ENCODE results near the gene CNOT6.

The CNOT6 gene

GRCh38 chr5:180580681-180581080, 86.5 kb downstream of the CNOT6 start:
- DNase-seq (ENCODE audit: low read depth), result no peak

GRCh38 chr5:180583738-180584137, 89.6 kb downstream of the CNOT6 start:
- DNase-seq (ENCODE audit: low read depth), result no peak

- no peak for DNase-seq (ENCODE audit: low read depth)
Measured at GRCh38 chr5:180586204-180586603, 92.0 kb downstream of the CNOT6 start.

GRCh38 chr5:180586870-180587269, 92.7 kb downstream of the CNOT6 start:
- DNase-seq (ENCODE audit: low read depth), result no peak

DNA sequence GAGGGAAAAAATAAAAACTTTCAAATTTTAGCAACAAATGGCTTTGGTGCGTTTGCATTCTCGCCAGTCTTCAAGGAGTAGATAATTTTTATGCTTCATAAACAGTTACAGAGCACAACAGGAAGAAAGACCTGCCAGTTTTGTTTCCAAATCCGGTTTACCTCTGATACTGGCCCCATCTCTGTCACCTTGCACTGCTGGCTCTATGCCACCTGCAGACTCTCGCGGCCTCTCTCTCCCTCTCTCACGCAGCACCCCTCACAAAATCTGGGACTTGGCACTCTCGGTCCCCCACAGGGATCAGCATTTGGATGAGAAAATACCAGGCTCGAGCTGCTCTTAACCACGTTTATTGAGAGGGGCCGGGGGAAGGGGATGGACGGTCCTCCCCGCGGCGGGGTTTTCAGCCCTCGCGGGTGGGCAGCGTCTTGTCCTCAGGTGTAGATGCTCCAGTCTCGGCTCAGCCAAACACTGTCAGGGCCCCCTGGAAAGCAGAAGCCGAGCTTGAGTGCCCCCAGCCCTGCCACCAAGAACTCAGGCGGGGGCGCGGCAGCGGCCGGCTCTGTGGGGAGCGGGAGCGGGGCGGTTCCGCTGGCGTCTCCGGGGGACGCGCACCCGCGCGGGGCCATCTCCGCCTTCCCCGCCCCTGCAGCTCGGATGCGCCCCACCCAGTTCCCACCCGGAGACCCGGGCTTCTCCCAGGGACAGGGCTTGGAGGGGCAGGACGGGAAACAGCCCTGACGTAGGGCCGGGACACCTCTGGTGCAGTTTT, 95.8 kb downstream of the CNOT6 start:
- DNase-seq (ENCODE audit: low read depth), result no peak

DNA sequence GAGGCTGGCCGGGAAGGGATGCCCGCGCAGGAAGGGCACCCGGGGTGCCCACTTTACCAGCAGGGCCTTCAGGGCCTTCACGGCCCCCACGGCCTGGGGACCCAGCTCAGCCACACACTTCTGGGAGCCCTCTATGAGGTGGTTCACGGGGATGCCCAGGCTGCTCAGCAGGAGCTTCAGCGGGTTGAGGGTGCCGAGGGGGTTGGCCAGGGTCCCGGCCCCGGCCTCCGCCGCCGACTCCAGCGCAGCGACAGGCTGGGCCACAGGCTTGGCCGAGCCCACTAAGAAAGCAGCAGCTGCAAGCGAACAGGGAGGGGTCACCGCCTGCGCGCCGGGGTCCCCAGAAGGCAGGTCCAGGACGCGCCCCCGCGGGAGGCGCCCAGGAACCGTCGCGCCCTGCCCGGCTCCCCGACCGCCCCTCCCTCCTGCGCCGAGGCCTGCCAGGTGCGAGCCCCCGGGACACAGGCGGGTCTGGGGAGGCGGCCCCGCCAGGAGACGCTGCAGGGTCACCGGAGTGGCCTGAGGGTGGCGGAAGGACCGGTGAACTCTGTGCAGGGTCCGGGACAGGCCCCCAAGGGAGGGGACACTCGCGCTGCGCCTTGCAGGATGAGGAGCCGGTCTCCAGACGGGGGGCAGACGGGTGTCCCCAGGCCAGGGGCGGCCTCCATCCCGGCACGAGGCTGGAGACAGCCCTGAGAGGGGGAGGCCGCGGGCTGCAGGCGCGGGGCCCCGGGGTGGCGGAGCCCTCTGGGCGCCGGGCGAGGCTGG, 96.5 kb downstream of the CNOT6 start:
- no peak for DNase-seq (ENCODE audit: low read depth)

DNA sequence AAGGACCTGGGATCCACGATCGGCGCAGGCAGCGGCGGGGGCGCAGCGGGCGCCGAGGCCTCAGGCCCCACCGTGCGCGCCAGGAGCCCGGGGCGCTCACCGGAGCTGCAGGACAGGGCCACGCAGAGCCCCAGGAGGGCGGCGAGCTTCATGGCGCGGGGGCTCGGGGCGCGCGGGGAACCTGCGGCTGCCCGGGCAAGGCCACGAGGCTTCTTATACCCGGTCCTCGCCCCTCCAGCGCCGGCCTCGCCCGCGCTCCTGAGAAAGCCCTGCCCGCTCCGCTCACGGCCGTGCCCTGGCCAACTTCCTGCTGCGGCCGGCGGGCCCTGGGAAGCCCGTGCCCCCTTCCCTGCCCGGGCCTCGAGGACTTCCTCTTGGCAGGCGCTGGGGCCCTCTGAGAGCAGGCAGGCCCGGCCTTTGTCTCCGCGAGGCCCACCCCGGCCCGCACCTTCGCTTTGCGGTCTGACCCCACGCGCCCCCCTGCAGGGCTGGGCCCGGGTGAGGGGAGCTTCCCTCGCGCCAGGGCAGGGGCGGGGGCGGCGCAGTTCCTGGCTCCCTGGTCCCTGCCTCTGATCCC, 97.2 kb downstream of the CNOT6 start, which contains the start of gene SCGB3A1:
TSS of gene SCGB3A1 (minus strand) at position 189 of the 577 bp plus-strand sequence. CDS start at position 152, 37 bp downstream.
- no peak for DNase-seq (ENCODE audit: low read depth)

DNA sequence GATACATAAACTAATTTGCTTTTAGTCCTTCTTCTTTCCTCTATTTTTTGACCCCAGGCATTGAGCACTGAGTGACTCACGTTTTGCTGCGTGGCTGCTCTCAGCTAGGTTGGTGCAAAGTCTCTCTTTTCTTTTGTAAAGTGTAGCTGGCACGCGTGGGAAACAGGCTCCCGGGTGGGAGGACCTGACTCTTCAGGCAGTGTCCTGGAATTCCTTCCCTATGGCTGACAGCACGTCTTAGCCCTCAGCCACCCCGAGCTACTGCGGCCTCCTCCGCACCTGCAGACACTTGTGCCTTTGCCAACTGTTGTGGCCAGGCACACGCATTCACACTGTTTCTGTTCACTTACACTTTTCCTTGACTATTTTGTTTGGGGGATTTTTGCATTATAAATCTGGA, 98.0 kb downstream of the CNOT6 start:
- DNase-seq (ENCODE audit: low read depth), result no peak

DNA sequence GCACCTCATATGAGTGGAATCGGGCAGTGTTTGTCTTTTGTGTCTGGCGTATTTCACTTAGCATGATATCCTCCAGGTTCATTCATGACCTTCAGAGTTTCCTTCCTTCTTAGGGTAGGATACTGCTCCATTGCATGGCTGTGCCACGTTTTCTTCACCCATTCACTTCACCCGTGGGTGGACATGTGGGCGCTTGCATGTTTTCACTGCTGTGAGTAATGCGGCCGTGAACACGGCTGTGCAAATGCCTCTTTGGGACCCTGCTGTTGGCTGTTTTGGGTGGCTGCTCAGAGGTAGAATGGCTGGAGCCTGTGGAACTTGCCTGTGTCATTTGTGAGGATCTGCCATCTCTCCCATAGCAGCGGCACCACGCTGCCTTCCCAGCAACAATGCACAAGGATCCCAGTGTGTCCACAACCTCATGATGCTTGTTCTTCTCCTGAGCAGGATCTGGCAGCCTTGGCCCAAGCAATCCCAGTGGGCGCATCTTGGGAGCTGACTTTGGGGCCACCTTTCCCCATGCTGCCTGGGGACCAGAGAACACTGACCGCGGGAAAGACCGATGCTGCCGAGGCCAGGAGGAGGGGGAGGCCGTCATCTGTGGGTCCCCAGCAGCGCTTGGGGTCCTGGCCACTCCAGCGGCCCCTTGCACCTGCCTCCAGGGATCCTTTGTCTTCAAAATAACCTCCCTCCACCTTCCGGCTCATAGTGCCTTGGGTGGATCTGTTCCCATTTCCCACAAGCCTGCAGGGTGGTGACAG, 99.4 kb downstream of the CNOT6 start:
- no peak for DNase-seq (ENCODE audit: low read depth)

DNA sequence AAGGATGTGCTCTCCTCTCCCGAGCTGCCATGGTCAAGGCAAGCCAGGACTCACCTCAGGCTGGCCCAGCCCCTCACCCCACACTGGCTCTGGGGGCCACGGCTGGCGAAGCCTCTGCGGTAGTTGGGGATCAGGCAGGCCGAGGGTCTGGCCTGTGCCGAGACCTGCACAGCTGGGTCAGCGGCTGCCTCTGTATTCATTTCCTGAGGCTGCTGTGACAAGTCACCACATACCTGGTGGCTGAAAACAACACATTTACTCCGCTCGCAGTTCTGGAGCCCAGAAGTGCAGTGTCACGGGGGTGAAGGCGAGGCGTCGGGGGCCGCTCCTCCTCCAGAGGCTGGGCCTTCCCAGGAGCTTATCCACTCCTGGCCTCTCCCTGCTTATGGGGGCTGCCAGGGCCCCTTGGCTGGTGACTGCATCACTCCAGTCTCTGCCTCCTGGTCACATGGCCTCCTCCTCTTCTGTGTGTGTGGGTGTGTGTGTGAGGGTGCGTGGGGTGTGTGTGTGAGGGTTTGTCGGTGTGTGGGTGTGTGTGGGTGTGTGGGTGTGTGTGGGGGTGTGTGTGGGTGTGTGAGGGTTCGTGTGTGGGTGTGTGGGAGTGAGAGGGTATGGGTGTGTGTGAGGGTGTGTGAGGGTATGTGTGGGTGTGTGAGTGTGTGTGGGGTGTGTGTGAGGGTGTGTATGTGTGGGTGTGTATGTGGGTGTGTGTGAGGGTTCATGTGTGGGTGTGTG, 100.3 kb downstream of the CNOT6 start:
- no peak for DNase-seq (ENCODE audit: low read depth)

- no peak for DNase-seq (ENCODE audit: low read depth)
Measured at GRCh38 chr5:180595046-180595379, 100.8 kb downstream of the CNOT6 start.

DNA sequence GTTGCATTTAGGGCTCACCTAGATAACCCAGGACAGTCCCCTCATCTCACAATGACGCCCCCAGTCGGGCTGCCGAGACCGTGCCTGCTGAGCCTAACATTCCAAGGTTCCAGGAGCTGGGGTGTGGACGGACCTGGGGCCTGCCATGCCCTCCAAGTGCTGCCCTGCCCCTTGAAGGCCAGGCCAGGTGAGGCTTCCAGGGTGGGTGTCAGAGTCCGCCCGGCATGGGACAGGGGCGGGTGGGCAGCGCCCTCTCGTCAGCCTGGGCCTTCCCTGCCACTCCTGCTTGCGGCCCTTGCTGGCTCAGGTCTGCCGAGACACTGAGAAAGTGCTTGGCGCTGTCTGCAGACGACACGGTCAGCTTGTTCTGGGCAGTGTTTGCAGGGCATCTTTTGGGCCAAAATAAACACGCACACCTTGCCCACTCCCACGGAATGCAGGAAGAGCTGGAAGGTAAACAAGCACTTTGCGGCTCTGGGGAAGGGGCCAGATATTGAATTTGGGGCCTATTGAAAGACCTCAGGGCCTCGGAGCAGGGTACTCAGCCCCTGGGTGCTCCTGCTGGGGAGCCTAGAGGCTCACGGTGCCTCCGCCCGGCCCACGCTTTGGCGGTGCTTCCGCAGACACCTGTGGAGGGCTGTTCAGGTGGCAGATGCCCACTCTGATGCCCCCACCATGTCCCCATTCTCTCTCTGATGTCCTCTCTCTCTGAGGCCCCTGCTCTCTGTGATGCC, 101.4 kb downstream of the CNOT6 start:
- no peak for DNase-seq (ENCODE audit: low read depth)

DNA sequence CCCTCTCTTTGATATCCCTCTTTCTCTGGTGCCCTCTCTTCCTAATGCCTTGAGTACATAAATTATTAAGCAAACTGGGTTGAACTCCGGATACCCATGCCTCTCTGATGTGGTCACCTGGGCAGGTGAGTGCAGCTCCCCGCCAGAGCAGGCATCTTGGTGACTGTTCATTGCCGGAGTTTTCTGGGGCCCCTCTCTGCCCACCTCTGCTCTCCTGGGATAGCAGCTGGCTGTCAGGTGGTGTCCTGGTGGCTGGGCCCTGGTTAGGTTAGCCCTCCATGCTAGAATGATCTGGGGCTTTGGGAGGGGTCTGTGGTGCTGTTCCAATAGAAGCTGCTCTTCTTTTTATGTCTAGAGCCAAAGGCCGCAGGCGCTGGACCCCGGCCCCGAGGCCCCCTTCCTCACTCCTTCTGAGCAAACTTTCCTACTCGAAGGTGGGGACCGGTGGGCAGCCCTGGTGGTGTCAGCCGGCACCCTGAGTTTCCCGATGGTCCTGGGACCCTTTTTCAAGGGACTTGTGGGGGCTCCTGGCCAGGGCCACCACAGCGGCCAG, 102.0 kb downstream of the CNOT6 start:
- no peak for DNase-seq (ENCODE audit: low read depth)

DNA sequence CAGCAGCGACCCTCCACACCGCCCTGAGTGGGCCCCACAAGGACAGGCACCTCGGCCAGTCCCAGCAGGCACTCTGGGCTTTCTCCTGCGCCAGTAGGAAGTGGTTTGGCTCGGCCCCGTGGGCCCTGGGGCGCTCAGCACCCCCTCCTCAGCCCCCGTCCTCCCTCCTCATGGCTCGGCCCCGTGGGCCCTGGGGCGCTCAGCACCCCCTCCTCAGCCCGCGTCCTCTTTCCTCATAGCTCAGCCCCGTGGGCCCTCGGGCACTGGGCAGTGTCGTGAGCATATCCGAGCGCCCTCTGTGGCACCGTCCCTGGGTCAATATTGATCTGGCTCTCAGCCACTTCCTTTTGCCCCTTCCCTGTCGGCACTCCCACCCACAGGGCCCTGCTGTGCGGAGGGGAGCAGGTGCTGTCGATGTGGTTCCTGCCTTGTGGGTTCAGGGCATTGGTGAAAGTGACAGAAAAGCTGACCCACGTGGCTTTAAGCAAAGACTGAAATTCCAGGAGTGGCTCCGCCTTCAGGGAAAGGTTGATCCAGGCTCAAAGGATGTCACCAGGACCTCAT, 102.6 kb downstream of the CNOT6 start:
- DNase-seq (ENCODE audit: low read depth), result no peak

GRCh38 chr5:180598316-180598701, 104.1 kb downstream of the CNOT6 start:
- DNase-seq (ENCODE audit: low read depth), result no peak

GRCh38 chr5:180598797-180599589, 104.8 kb downstream of the CNOT6 start:
- no peak for DNase-seq (ENCODE audit: low read depth)

- no peak for DNase-seq (ENCODE audit: low read depth)
Measured at GRCh38 chr5:180599590-180599914, 105.4 kb downstream of the CNOT6 start.

GRCh38 chr5:180599981-180600553, 105.9 kb downstream of the CNOT6 start:
- no peak for DNase-seq (ENCODE audit: low read depth)

DNA sequence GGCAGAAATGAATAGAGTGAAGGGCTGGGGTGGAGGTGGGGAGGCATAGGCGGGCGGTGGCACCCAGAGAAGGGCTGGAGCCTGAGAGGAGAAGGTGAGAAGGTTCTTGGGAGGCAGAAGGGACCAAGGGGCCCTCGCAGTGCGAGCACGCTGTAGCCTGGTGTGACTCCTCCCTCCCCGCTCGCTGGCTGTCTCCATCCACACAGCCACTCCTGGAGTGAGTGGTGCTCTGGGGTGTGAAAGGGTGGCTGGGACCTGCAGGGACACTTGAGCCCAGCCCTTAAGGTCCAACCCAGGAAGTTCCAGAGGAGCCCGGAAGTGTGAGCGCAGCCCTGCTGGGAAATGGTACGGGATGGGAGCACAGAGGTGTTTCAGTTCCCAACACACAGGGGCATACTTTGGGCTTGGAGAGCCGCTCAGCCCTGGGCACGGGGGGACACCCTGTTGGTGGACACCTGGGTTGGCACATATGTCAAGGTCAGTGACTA, 106.4 kb downstream of the CNOT6 start:
- no peak for DNase-seq (ENCODE audit: low read depth)
